Gastrocnemius medialis (tissue), 4 donors: ENCODE data around the gene CPZ.

ENCODE experiments used
- POLR2A ChIP-seq, 2 donors: fragments of 450-650 bp; IDR thresholded peaks; one replicate each; pipeline ENCODE4 v1.6.1; 2017; ENCODE audit warnings: antibody characterized with exemption in 2 of 2, mild to moderate bottlenecking in 2 of 2, moderate library complexity in 2 of 2
- TF ChIP-seq, protein P1 (sequence below), 5 experiments: fragments of 450-650 bp in 3 of 5; fragments of 200-600 bp in 2 of 5; sonication (generic) in 2 of 5; IDR thresholded peaks in 4 of 5; conservative IDR thresholded peaks in 1 of 5; 1 replicate in 4 of 5; 2 replicates in 1 of 5; pipeline ENCODE4 v1.5.1; 2016 to 2019; ENCODE audit warnings: antibody characterized with exemption in 5 of 5, mild to moderate bottlenecking in 3 of 5, moderate library complexity in 3 of 5

- TF ChIP-seq, protein P1, sequence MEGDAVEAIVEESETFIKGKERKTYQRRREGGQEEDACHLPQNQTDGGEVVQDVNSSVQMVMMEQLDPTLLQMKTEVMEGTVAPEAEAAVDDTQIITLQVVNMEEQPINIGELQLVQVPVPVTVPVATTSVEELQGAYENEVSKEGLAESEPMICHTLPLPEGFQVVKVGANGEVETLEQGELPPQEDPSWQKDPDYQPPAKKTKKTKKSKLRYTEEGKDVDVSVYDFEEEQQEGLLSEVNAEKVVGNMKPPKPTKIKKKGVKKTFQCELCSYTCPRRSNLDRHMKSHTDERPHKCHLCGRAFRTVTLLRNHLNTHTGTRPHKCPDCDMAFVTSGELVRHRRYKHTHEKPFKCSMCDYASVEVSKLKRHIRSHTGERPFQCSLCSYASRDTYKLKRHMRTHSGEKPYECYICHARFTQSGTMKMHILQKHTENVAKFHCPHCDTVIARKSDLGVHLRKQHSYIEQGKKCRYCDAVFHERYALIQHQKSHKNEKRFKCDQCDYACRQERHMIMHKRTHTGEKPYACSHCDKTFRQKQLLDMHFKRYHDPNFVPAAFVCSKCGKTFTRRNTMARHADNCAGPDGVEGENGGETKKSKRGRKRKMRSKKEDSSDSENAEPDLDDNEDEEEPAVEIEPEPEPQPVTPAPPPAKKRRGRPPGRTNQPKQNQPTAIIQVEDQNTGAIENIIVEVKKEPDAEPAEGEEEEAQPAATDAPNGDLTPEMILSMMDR (IDR thresholded peaks at IDR 0.05 in 4 of 5, conservative IDR thresholded peaks at IDR 0.05 in 1 of 5) = no peak
- no peak for TF ChIP-seq POLR2A (IDR thresholded peaks at IDR 0.05)
Measured at GRCh38 chr4:8639021-8639420, 46.5 kb downstream of the CPZ start.
